Tibial nerve (tissue), 4 donors: Measurements from ENCODE around the gene PPP2R2D.

Experiments
- CTCF ChIP-seq, 5 experiments: fragments of 200-600 bp in 3 of 5; fragments of 450-650 bp in 2 of 5; sonication (generic) in 3 of 5; IDR thresholded peaks; one replicate each; pipeline ENCODE4 v1.5.1; 2016 to 2019; ENCODE audit warnings: antibody characterized with exemption in 5 of 5, mild to moderate bottlenecking in 3 of 5, moderate library complexity in 2 of 5
- EP300 ChIP-seq, 2 donors: sonication (generic); formaldehyde crosslinking; IDR thresholded peaks; one replicate each; pipeline ENCODE4 v1.6.1; 2017; ENCODE audit warnings: antibody characterized with exemption in 2 of 2, mild to moderate bottlenecking in 1 of 2
- POLR2A ChIP-seq, 2 donors: fragments of 450-650 bp; IDR thresholded peaks; one replicate each; pipeline ENCODE4 v1.6.1; 2017; ENCODE audit warnings: antibody characterized with exemption in 2 of 2, mild to moderate bottlenecking in 2 of 2, moderate library complexity in 2 of 2

- TF ChIP-seq CTCF (IDR thresholded peaks at IDR 0.05) (no peak), POLR2A (IDR thresholded peaks at IDR 0.05) (no peak), EP300 (IDR thresholded peaks at IDR 0.05) (no peak)
Observed at GRCh38 chr10:131921184-131921583, 20.4 kb downstream of the PPP2R2D start.
